Transverse colon (tissue), 4 donors: Measurements from ENCODE around the gene PC. TPM values are rescaled to one million over a fixed set of nuclear protein-coding genes. Genes with fewer than 3 reads are reported as not detected.
"Not testable (repeated sequence)": the region's sequence is repeated elsewhere in the genome, so short reads cannot be mapped to it uniquely, and the experiment has no call there.

Experiments used
- DNase-seq: peaks from one replicate; pipeline ENCODE4 v3.0.0-alpha.2; 2019
- H3K27ac ChIP-seq, 4 donors: fragments of 200-600 bp; sonication (generic); 2 replicates each; pipeline ENCODE4 v1.5.1; 2016 to 2018; ENCODE audit warnings: inconsistent platforms in 4 of 4
- H3K27me3 ChIP-seq: fragments of 200-600 bp; sonication (generic); 2 replicates; pipeline ENCODE4 v1.5.1; 2017; ENCODE audit warnings: inconsistent platforms
- H3K36me3 ChIP-seq, 4 donors: fragments of 200-600 bp; sonication (generic); 2 replicates each; pipeline ENCODE4 v1.5.1; 2017 to 2019; ENCODE audit warnings: inconsistent platforms in 4 of 4
- H3K4me1 ChIP-seq, 4 donors: fragments of 200-600 bp; sonication (generic); 2 replicates each; pipeline ENCODE4 v1.5.1; 2017 to 2020; ENCODE audit warnings: inconsistent platforms in 4 of 4
- H3K4me3 ChIP-seq, 4 donors: fragments of 200-600 bp; sonication (generic); 1 replicate in 1 of 4; 2 replicates in 3 of 4; pipeline versions ENCODE4 v1.5.1 to v1.6.1; 2017 to 2019; ENCODE audit warnings: inconsistent platforms in 4 of 4
- H3K9me3 ChIP-seq, 2 donors: fragments of 200-600 bp; sonication (generic); 2 replicates each; pipeline ENCODE4 v1.5.1; 2017 to 2019; ENCODE audit warnings: inconsistent platforms in 2 of 2
- EP300 ChIP-seq: sonication (generic); formaldehyde crosslinking; IDR thresholded peaks from one replicate; pipeline ENCODE4 v1.6.1; 2017; ENCODE audit warnings: antibody characterized with exemption, low read depth
- POLR2A ChIP-seq: fragments of 450-650 bp; IDR thresholded peaks from one replicate; pipeline ENCODE4 v1.6.1; 2016; ENCODE audit warnings: antibody characterized with exemption, mild to moderate bottlenecking, moderate library complexity
- POLR2AphosphoS5 ChIP-seq, 3 donors: sonication (generic); formaldehyde crosslinking; IDR thresholded peaks; one replicate each; pipeline ENCODE4 v1.6.1; 2016; ENCODE audit warnings: antibody characterized with exemption in 3 of 3
- WGBS, 2 donors: methylation state at CpG; one replicate each; pipeline ENCODE4 v1.1.5; 2018; ENCODE audit warnings: low coverage in 1 of 2; 5-methylcytosine and 5-hydroxymethylcytosine counted together
- in situ Hi-C, 4 donors: fragments of 200-750 bp; cut with MboI; loops; one replicate each; pipeline versions ENCODE4 v1.15.0 to v1.15.1; 2017; ENCODE audit warnings: low sequenced_read_pairs in 3 of 4, low pct_ligation_motif_present in 1 of 4, low pct_unique_long_range_greater_than_20kb in 1 of 4
- intact Hi-C: fragments of 100-400 bp; cut with DNase I; formaldehyde crosslinking; loops from one replicate; pipeline ENCODE4 v1.15.1; 2023; ENCODE audit warnings: low total_unique reads
- small RNA-seq, 4 donors: library from RNA; depleted of rRNA; stranded (forward); fragments of <200 nt; gene quantifications; one replicate each; pipeline ENCODE3, GENCODE V24; 2016
- total RNA-seq, 4 donors: library from RNA; depleted of rRNA; stranded (reverse); fragments of >200 nt; gene quantifications; one replicate each; pipeline ENCODE4 v1.1.0, GENCODE V29; 2016
- TF ChIP-seq, protein P1 (sequence below), 5 experiments: fragments of 200-600 bp in 3 of 5; fragments of 450-650 bp in 2 of 5; sonication (generic) in 3 of 5; IDR thresholded peaks; 1 replicate in 2 of 5; 2 replicates in 3 of 5; pipeline ENCODE4 v1.5.1; 2016 to 2017; ENCODE audit warnings: antibody characterized with exemption in 5 of 5, inconsistent platforms in 3 of 5, mild to moderate bottlenecking in 2 of 5, moderate library complexity in 1 of 5

PC gene
- total RNA-seq, 4 donors from 2014 or later: 14.9 to 246 (median 38.1) TPM

- Histone ChIP-seq H3K36me3 (no peaks in the 10 kb centered on the region), H3K27me3 (no peaks in the 10 kb centered on the region), H3K4me1 (no peaks in the 10 kb centered on the region), H3K4me3 (no peak overlapping the region), H3K9me3 (no peaks in the 10 kb centered on the region), H3K27ac (no peak overlapping the region)
- in situ Hi-C loops (no loop called here), intact Hi-C loops (no loop called here)
- TF ChIP-seq EP300 (no peak), POLR2AphosphoS5 (IDR thresholded peaks at IDR 0.05) (no peak), POLR2A (no peak)
- TF ChIP-seq, protein P1, sequence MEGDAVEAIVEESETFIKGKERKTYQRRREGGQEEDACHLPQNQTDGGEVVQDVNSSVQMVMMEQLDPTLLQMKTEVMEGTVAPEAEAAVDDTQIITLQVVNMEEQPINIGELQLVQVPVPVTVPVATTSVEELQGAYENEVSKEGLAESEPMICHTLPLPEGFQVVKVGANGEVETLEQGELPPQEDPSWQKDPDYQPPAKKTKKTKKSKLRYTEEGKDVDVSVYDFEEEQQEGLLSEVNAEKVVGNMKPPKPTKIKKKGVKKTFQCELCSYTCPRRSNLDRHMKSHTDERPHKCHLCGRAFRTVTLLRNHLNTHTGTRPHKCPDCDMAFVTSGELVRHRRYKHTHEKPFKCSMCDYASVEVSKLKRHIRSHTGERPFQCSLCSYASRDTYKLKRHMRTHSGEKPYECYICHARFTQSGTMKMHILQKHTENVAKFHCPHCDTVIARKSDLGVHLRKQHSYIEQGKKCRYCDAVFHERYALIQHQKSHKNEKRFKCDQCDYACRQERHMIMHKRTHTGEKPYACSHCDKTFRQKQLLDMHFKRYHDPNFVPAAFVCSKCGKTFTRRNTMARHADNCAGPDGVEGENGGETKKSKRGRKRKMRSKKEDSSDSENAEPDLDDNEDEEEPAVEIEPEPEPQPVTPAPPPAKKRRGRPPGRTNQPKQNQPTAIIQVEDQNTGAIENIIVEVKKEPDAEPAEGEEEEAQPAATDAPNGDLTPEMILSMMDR (IDR thresholded peaks at IDR 0.05): no peak
- 93 to 94% methylated on average over 3 of the region's 3 CpGs for WGBS, 2 donors
- no peak for DNase-seq
Observed at GRCh38 chr11:66809592-66809991, 148.6 kb downstream of the PC start.

- TF ChIP-seq POLR2AphosphoS5 (IDR thresholded peaks at IDR 0.05) (no peak), POLR2A (no peak), EP300 (no peak)
- TF ChIP-seq, protein P1 (IDR thresholded peaks at IDR 0.05): no peak
- intact Hi-C loops (no loop called here), in situ Hi-C loops (no loop called here)
- DNase-seq: no peak
- WGBS, 2 donors: 67 to 81% methylated on average over 5 of the region's 5 CpGs
- H3K27ac ChIP-seq: peak overlapping the region in 1 of 4 donors; percentile 35
- H3K9me3 ChIP-seq: no peaks in the 10 kb centered on the region
- H3K36me3 ChIP-seq: no peaks in the 10 kb centered on the region
- H3K27me3 ChIP-seq: no peaks in the 10 kb centered on the region
- H3K4me1 ChIP-seq: no peaks in the 10 kb centered on the region
- H3K4me3 ChIP-seq: no peak overlapping the region
Observed at GRCh38 chr11:66800720-66801428, 157.3 kb downstream of the PC start.

DNA sequence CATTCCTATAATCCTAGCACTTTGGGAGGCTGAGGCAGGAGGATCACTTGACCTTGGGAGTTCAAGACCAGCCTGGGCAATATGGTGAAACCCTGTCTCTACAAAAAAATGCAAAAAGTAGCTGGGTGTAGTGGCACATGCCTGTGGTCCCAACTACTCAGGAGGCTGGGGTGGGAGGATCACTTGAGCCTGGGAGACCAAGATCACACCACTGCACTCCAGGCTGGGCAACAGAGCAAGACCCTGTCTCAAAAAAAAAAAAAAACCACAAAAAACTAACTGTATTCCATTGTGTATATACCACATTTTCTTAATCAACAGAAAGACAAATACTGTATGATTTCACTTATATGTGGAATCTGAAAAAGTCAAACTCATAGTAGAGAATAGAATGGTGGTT, 158.4 kb downstream of the PC start:
- in situ Hi-C loops, H3K36me3 ChIP-seq, DNase-seq, H3K9me3 ChIP-seq, H3K27me3 ChIP-seq, H3K4me1 ChIP-seq, H3K27ac ChIP-seq, H3K4me3 ChIP-seq, intact Hi-C loops: not testable (repeated sequence)

Small RNA genes lying within 50 kb of the gene (small RNA-seq; reads per million reads assigned to genes)
- 0 to 0.28 (median 0) reads per million in 4 donors for gene MIR3163
- gene RNU7-23P: 0 reads per million in 4 donors

Other genes starting within 250 kb of the PC start
- gene SPTBN2, start 229.2 kb downstream of the PC start, total RNA-seq: 1 to 10 TPM in 3 of 4 donors, under 1 TPM in 1; 0.75 to 2.2 (median 1.6) TPM
- 10 to 100 TPM; 14.5 to 40.3 (median 37.4) TPM for gene RCE1, start 114.9 kb downstream of the PC start, total RNA-seq
- gene LRFN4, start 101.3 kb downstream of the PC start, total RNA-seq: 10 to 100 TPM; 14.3 to 52.3 (median 22.6) TPM
- 10 to 100 TPM in 3 of 4 donors, not detected in 1; 21.0 to 88.3 (median 56.1) TPM for gene C11orf86, start 16.9 kb upstream of the PC start, total RNA-seq
- not detected for gene SYT12, start 64.8 kb upstream of the PC start, total RNA-seq
- gene RHOD, start 98.5 kb upstream of the PC start, total RNA-seq: 10 to 100 TPM in 1 of 4 donors, 1 to 10 TPM in 3; 1.2 to 54.6 (median 5.8) TPM
- 100 to 1,000 TPM in 1 of 4 donors, 10 to 100 TPM in 3; 65.3 to 137 (median 81.2) TPM for gene KDM2A, start 160.9 kb upstream of the PC start, total RNA-seq